HCT116 (cell line): Measurements from ENCODE around the gene ABCF3. TPM values are rescaled to one million over a fixed set of nuclear protein-coding genes. Genes with fewer than 3 reads are reported as not detected.
"Not testable (repeated sequence)": the region's sequence is repeated elsewhere in the genome, so short reads cannot be mapped to it uniquely, and the experiment has no call there.

ENCODE experiments used
- ATAC-seq: fragments of 200-7000 bp; cut with Tn5 transposase; 2 replicates; pipeline ENCODE4 v1.9.1; 2020; ENCODE audit warnings: mild to moderate bottlenecking, moderate library complexity
- BruUV-seq: library from RNA; stranded (reverse); fragments of 400-500 nt; replicated peaks from 2 replicates; lab custom pipeline; 2021; lab: Mats Ljungman, UMichigan
- CTCF ChIA-PET: fragments of 300-600 bp; sonication (Branson Sonifier 250); formaldehyde crosslinking; loops from one replicate; lab custom pipeline; 2021; ENCODE audit warnings: antibody characterized with exemption; lab: Charles Lee
- POLR2A ChIA-PET: fragments of 300-600, 350-600 bp; sonication (Branson Sonifier 250); formaldehyde crosslinking; loops from one replicate; lab custom pipeline; 2021; ENCODE audit warnings: antibody characterized with exemption; lab: Charles Lee
- RAD21 ChIA-PET, 2 experiments: fragments of 300-600 bp; sonication (Branson Sonifier 250); formaldehyde crosslinking; loops; one replicate each; lab custom pipeline; 2023; ENCODE audit warnings: low total read pairs in 2 of 2; ENCODE audit not compliant: uncharacterized antibody in 2 of 2, unreplicated experiment in 2 of 2, low non-redundant PET in 1 of 2; lab: Charles Lee
- DNase-seq: peaks from one replicate; pipeline ENCODE4 v3.0.0-alpha.2; 2010; ENCODE audit warnings: low read depth, low spot score
- H2AFZ ChIP-seq: fragments of 200-600 bp; shearing (Covaris generic), sonication (generic); 2 replicates; pipeline ENCODE4 v1.6.1; 2017; ENCODE audit warnings: low read depth, mixed run types, mixed read lengths, antibody characterized with exemption, low read length; ENCODE audit not compliant: poor library complexity, severe bottlenecking
- H3K27ac ChIP-seq: 2 replicates; pipeline ENCODE4 v1.5.1; 2012; ENCODE audit warnings: low read depth, low read length
- H3K27me3 ChIP-seq: fragments of 200-600 bp; sonication (generic); 2 replicates; pipeline ENCODE4 v1.6.1; 2016; ENCODE audit warnings: mixed run types, low read length, mixed read lengths; ENCODE audit not compliant: insufficient read depth
- H3K36me3 ChIP-seq, 2 experiments: fragments of 200-500 bp in 1 of 2; fragments of 200-600 bp in 1 of 2; sonication (Bioruptor generic) in 1 of 2; sonication (generic) in 1 of 2; 2 replicates each; pipeline versions ENCODE4 v1.5.1 to v1.6.1; 2014 to 2016; ENCODE audit warnings: low read length in 2 of 2, inconsistent platforms in 1 of 2, mixed read lengths in 1 of 2, mixed run types in 1 of 2; ENCODE audit not compliant: insufficient read depth in 2 of 2, control insufficient read depth in 1 of 2
- H3K4me1 ChIP-seq, 2 experiments: fragments of 200-600 bp in 1 of 2; sonication (generic) in 1 of 2; 2 replicates each; pipeline versions ENCODE4 v1.5.1 to v1.6.1; 2012 to 2017; ENCODE audit warnings: low read length in 2 of 2, inconsistent platforms in 1 of 2, mild to moderate bottlenecking in 1 of 2, mixed read lengths in 1 of 2, mixed run types in 1 of 2, moderate library complexity in 1 of 2; ENCODE audit not compliant: insufficient read depth in 2 of 2, control insufficient read depth in 1 of 2
- H3K4me2 ChIP-seq: fragments of 200-600 bp; sonication (generic); 2 replicates; pipeline ENCODE4 v1.6.1; 2017; ENCODE audit warnings: mixed run types, low read length, mixed read lengths
- H3K4me3 ChIP-seq, 2 experiments: fragments of 200-600 bp in 1 of 2; sonication (generic) in 1 of 2; replicated peaks in 1 of 2; 2 replicates each; pipeline ENCODE4 v1.5.1; 2011 to 2016; ENCODE audit warnings: low read length in 2 of 2, control low read depth in 1 of 2, low read depth in 1 of 2, mild to moderate bottlenecking in 1 of 2, mixed read lengths in 1 of 2, mixed run types in 1 of 2
- H3K79me2 ChIP-seq: fragments of 200-600 bp; sonication (generic); 2 replicates; pipeline ENCODE4 v1.6.1; 2017; ENCODE audit warnings: mild to moderate bottlenecking, mixed run types, low read length, moderate library complexity, mixed read lengths; ENCODE audit not compliant: insufficient read depth
- H3K9ac ChIP-seq: fragments of 200-600 bp; sonication (generic); 2 replicates; pipeline ENCODE4 v1.6.1; 2016; ENCODE audit warnings: low read length, mixed read lengths
- H3K9me2 ChIP-seq: fragments of 200-600 bp; sonication (generic), shearing (Covaris generic); 2 replicates; pipeline ENCODE4 v1.6.1; 2017; ENCODE audit warnings: mixed run types, mild to moderate bottlenecking, moderate library complexity; ENCODE audit not compliant: insufficient read depth
- H3K9me3 ChIP-seq, 2 experiments: fragments of 200-500 bp in 1 of 2; fragments of 200-600 bp in 1 of 2; sonication (Bioruptor generic) in 1 of 2; sonication (generic) in 1 of 2; 2 replicates each; pipeline ENCODE4 v1.6.1; 2014 to 2017; ENCODE audit warnings: low read length in 2 of 2, mixed read lengths in 2 of 2, inconsistent platforms in 1 of 2, low read depth in 1 of 2, mild to moderate bottlenecking in 1 of 2, mixed run types in 1 of 2, moderate library complexity in 1 of 2; ENCODE audit not compliant: control insufficient read depth in 1 of 2, insufficient read depth in 1 of 2
- H4K20me1 ChIP-seq: fragments of 200-600 bp; sonication (generic), shearing (Covaris generic); 2 replicates; pipeline ENCODE4 v1.6.1; 2017; ENCODE audit warnings: mixed run types, mild to moderate bottlenecking, moderate library complexity; ENCODE audit not compliant: insufficient read depth
- CEBPB ChIP-seq: IDR thresholded peaks from 2 replicates; pipeline ENCODE4 v1.6.1; 2012; ENCODE audit warnings: low read depth
- EZH2phosphoT487 ChIP-seq: fragments of 200-600 bp; IDR thresholded peaks from 2 replicates; pipeline ENCODE4 v1.6.1; 2018; ENCODE audit warnings: antibody characterized with exemption, borderline replicate concordance
- FOSL1 ChIP-seq: IDR thresholded peaks from 2 replicates; pipeline ENCODE4 v1.6.1; 2012; ENCODE audit warnings: low read depth
- JUND ChIP-seq: IDR thresholded peaks from 2 replicates; pipeline ENCODE4 v1.6.1; 2012
- SIN3A ChIP-seq: IDR thresholded peaks from 2 replicates; pipeline ENCODE4 v1.6.1; 2012; ENCODE audit warnings: low read depth
- YY1 ChIP-seq: IDR thresholded peaks from 2 replicates; pipeline ENCODE4 v1.6.1; 2011; ENCODE audit warnings: low read length, low read depth, moderate library complexity, mild to moderate bottlenecking; ENCODE audit not compliant: insufficient replicate concordance; ENCODE audit errors: extremely low read depth
- ZFX ChIP-seq: fragments of 450-650 bp; IDR thresholded peaks from 2 replicates; pipeline ENCODE4 v1.6.1; 2017
- intact Hi-C: fragments of 100-400 bp; cut with micrococcal nuclease; formaldehyde crosslinking; loops from 2 replicates; pipeline ENCODE4 v1.10.0; 2022
- total RNA-seq: library from RNA; stranded (reverse); gene quantifications from one replicate; pipeline ENCODE4 v1.2.1, GENCODE V29; 2021; ENCODE audit not compliant: unreplicated experiment
- TF ChIP-seq, protein P1 (sequence below): IDR thresholded peaks from 2 replicates; pipeline ENCODE4 v1.6.1; 2012
- TF ChIP-seq, protein P2 (sequence below): IDR thresholded peaks from 2 replicates; pipeline ENCODE4 v1.6.1; 2012; ENCODE audit warnings: low read depth

ABCF3 gene
- total RNA-seq, 1 experiment from 2014 or later = 74.6 TPM

DNA sequence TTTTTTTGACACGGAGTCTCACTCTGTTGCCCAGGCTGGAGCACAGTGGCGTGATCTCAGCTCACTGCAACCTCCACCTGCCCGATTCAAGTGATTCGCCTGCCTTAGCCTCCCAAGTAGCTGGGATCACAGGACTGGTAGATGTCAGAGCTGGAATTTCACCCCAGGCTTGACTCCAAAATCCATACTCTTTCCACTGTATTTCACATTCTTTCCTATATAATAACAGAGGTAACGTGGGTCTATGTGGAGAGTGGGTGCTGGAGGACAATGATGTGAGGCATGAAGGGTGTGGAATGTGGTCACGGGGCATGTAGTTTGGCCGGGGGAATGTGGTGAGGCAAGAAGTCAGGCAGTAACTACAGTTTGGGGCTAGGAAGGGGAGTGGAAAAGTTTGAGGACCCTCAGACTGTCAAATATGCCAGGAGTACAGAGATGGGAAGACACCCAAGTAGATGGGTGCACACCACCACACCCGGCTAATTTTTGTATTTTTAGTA is 23.4 kb upstream of the ABCF3 start:
- H3K9me2 ChIP-seq, DNase-seq, H3K4me2 ChIP-seq, H3K9ac ChIP-seq, H3K4me1 ChIP-seq, ATAC-seq, POLR2A ChIA-PET, RAD21 ChIA-PET, BruUV-seq, H3K27ac ChIP-seq, H3K4me3 ChIP-seq, H3K9me3 ChIP-seq, H4K20me1 ChIP-seq, intact Hi-C loops, CTCF ChIA-PET, H3K27me3 ChIP-seq, H2AFZ ChIP-seq: not testable (repeated sequence)
- Histone ChIP-seq H3K79me2 (peaks cover 35% of the 10 kb centered on the region), H3K36me3 (peaks cover 30% of the 10 kb centered on the region in 2 experiments; a peak in 3 of 4 replicates)

DNA sequence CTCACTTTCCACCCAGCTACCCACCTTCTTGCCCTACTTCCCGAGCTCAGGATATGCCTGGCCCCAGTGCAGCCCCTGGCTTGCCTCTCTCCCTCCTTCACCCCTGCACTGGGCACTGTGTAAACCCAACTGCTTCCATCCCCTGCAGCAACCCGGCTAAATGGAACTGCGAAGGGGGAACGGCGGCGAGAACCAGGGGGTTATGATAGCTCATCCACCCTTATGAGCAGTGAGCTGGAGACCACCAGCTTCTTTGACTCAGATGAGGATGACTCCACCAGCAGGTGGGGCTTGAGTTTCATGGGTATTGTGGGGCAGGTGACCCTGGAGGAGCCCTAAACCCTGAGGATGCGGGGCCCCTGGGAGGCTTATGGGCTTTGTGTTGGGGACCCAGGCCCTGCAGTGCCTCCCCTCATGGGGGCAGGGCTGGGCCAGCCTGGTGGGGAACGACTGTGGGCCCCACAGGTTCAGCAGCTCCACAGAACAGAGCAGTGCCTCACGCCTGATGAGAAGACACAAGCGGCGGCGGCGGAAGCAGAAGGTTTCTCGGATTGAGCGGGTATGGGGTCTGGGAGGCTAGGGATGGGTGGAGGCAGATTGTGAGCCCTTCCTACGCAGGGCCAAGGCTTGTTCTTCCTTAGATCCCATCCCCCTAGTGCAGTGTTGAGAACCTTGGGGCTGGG is 21.2 kb upstream of the ABCF3 start:
- H3K4me1 ChIP-seq = no peaks in the 10 kb centered on the region
- ATAC-seq (no peak), DNase-seq (no peak)
- H3K9ac ChIP-seq = no peak overlapping the region
- no peak for TF ChIP-seq JUND
- no peak for TF ChIP-seq YY1
- TF ChIP-seq FOSL1 = no peak
- TF ChIP-seq, protein P1, sequence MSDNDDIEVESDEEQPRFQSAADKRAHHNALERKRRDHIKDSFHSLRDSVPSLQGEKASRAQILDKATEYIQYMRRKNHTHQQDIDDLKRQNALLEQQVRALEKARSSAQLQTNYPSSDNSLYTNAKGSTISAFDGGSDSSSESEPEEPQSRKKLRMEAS = no peak
- no peak for TF ChIP-seq CEBPB
- TF ChIP-seq EZH2phosphoT487 = no peak
- no peak for TF ChIP-seq ZFX
- TF ChIP-seq SIN3A = no peak
- TF ChIP-seq, protein P2, sequence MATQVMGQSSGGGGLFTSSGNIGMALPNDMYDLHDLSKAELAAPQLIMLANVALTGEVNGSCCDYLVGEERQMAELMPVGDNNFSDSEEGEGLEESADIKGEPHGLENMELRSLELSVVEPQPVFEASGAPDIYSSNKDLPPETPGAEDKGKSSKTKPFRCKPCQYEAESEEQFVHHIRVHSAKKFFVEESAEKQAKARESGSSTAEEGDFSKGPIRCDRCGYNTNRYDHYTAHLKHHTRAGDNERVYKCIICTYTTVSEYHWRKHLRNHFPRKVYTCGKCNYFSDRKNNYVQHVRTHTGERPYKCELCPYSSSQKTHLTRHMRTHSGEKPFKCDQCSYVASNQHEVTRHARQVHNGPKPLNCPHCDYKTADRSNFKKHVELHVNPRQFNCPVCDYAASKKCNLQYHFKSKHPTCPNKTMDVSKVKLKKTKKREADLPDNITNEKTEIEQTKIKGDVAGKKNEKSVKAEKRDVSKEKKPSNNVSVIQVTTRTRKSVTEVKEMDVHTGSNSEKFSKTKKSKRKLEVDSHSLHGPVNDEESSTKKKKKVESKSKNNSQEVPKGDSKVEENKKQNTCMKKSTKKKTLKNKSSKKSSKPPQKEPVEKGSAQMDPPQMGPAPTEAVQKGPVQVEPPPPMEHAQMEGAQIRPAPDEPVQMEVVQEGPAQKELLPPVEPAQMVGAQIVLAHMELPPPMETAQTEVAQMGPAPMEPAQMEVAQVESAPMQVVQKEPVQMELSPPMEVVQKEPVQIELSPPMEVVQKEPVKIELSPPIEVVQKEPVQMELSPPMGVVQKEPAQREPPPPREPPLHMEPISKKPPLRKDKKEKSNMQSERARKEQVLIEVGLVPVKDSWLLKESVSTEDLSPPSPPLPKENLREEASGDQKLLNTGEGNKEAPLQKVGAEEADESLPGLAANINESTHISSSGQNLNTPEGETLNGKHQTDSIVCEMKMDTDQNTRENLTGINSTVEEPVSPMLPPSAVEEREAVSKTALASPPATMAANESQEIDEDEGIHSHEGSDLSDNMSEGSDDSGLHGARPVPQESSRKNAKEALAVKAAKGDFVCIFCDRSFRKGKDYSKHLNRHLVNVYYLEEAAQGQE = no peak
- ChIA-PET POLR2A (no interaction called here), CTCF (no interaction called here), RAD21 (no interaction called here)
- intact Hi-C loops = no loop called here
- H3K4me3 ChIP-seq = no peak overlapping the region
- peaks cover 30 to 32% of the 10 kb centered on the region in 2 experiments; a peak in 3 of 4 replicates for H3K36me3 ChIP-seq
- H3K9me3 ChIP-seq = no peaks in the 10 kb centered on the region
- no peaks in the 10 kb centered on the region for H4K20me1 ChIP-seq
- no peaks in the 10 kb centered on the region for H3K27me3 ChIP-seq
- no peak overlapping the region for H3K4me2 ChIP-seq
- H3K9me2 ChIP-seq = no peaks in the 10 kb centered on the region
- no peak overlapping the region for H2AFZ ChIP-seq
- peaks cover 14% of the 10 kb centered on the region for H3K79me2 ChIP-seq
- H3K27ac ChIP-seq = no peak overlapping the region
- BruUV-seq = no TSS peak
